T1000 (cell line): ENCODE measurements around the gene KCNQ5.

Experiments used
- DNase-seq: peaks from one replicate; lab custom pipeline; 2025; ENCODE audit warnings: mixed read lengths; lab: John Stamatoyannopoulos, UW

The KCNQ5 gene

GRCh38 chr6:72905705-72906478 is 284.0 kb downstream of the KCNQ5 start:
- no peak for DNase-seq

DNA sequence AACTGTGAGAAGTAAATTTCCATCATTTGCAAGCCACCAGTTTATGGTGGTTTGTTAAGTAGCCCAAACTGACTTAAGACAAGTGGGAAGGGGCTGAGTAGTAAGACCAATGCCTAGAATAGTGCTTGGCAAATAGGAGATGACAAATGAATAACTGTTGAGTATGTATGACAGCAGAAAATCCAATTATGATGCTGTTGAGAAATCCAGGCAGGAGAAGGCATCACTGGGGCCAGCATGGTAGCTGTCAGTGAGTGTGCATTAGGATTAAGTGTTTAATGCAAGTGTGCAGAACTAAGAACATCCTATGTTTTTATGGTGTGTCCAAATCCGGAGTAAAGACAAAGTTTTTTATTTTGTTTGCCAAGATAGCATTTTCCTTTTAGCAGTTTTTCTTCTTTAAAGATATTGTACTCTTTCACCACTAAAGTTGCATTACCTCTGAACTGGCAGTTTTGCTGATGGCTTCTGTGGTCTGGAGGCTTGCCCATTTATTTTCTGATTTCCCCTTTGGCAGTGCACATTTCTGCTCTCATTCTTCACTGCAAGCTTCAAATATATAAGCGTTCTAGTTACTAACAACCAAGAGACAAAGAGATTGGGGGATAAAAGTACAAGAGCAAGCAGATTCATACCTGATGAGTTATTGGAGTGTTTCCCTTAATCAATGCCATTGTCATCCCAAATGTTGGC is 289.7 kb downstream of the KCNQ5 start:
- DNase-seq = no peak

GRCh38 chr6:72913797-72914196 is 291.9 kb downstream of the KCNQ5 start:
- no peak for DNase-seq

- no peak for DNase-seq
Observed at GRCh38 chr6:72916298-72916697, 294.4 kb downstream of the KCNQ5 start.

DNA sequence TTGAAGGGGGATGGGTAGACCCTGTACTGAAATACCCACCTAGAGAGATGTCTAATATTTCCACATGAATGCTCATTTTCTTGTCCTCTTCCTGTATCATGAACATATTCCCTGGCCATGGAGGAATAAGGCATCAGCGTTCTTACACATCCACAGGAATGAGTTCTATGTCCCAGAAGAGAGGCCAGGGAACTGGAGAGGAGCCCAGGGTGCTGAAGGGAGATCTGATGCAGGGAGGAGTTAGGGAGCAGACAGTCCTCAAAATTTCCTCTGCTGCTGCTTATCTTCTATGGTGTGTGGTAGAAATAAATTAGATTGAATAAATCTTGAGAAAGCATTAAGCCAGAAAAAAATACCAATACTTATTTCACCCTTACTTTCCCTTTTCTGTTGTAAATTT is 295.0 kb downstream of the KCNQ5 start:
- DNase-seq = no peak

DNA sequence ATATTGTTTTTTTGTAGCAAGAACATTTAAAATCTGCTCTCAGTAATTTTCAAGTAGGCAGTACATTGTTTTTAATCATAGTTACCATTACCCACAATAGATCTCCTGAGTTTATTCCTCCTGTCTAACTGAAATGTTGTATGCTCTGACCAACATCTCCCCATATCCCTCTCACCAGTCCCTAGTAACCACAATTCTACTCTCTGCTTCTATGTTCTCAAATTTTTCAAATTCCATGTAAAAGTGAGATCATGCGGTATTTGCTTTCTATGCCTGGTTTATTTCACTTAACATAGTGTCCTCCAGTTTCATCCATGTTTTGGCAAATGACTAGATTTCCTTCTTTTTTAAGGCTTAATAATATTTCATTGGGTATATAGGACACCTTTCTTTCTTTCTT is 300.5 kb downstream of the KCNQ5 start:
- DNase-seq = no peak

GRCh38 chr6:72925136-72925535 is 303.3 kb downstream of the KCNQ5 start:
- no peak for DNase-seq

DNA sequence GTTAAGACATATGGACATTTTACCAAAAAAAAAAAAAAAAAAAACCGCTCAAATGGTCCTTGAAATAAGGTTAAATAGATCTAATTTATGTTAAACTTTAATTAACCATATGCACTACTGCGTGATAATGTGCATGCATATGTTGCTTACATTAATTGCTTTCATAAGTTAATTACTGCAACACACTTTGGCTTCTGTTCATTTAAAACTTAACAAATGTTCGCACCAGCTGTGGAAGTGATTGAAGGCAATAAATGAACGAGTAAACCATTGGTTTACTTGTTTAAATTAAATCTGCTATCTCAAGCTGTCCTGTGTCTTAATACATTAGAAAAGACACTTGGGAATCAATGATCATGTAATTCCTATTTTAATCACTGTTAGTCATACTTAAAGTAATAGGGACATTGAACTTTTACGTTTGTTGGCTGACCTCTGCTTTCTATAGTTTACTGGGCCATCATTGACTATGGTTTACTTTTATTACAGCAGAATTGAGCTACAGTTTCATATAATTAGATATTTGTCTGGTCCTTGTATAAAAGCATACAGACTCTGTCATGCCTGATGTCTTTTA is 308.8 kb downstream of the KCNQ5 start:
- no peak for DNase-seq

DNA sequence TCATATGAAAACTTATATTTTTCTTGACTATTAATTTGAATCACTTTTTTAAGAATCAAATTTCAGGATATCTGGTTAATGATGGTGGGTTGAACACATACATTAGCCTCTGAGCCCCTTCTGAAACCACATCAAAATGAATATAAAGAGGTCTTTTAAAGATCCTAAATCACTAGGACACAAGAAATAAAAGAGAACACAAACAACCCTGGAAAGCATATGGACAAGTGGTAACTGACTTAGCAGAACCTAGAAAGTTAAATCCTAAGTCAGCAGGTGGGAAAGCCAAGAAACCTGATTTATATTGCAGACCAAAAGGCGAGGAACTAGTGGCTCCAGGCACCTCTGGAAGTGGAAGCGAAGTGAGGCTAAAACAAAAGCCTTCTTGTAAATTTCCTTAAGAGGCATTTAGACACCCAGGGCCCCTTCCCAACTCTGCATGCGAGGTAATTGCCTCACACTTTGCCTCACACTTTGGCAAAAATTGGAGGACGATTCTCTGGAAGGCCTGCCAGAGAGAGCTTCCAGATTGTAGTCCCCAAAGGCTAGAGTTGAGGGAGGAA is 309.5 kb downstream of the KCNQ5 start:
- DNase-seq = no peak

- no peak for DNase-seq
Observed at GRCh38 chr6:72933233-72933632, 311.4 kb downstream of the KCNQ5 start.

GRCh38 chr6:72936766-72937559 is 315.1 kb downstream of the KCNQ5 start:
- no peak for DNase-seq

- DNase-seq = no peak
Observed at GRCh38 chr6:72938104-72938503, 316.2 kb downstream of the KCNQ5 start.

- no peak for DNase-seq
Observed at GRCh38 chr6:72939004-72939403, 317.1 kb downstream of the KCNQ5 start.

- DNase-seq = no peak
Observed at GRCh38 chr6:72940265-72940664, 318.4 kb downstream of the KCNQ5 start.

- no peak for DNase-seq
Observed at GRCh38 chr6:72941263-72941662, 319.4 kb downstream of the KCNQ5 start.

DNA sequence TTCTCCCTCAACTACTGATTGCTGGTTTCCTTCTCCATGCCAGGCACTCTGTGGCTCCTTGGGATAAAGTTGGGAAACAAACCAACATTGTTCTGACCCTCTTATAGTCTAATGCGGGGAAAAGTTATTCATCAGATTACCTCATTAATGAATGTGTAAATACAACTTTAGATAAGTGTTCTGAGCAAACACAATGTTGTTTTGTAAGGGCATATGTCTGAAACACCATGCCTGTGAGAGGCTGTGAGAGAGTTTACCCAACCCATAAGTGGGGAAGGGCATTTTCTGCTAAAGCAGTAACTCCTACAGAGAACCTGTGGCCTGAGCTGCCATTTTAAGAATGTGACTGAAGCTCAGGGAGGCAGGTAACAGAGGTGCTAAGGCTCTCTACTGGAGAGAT is 319.9 kb downstream of the KCNQ5 start:
- DNase-seq = no peak

DNA sequence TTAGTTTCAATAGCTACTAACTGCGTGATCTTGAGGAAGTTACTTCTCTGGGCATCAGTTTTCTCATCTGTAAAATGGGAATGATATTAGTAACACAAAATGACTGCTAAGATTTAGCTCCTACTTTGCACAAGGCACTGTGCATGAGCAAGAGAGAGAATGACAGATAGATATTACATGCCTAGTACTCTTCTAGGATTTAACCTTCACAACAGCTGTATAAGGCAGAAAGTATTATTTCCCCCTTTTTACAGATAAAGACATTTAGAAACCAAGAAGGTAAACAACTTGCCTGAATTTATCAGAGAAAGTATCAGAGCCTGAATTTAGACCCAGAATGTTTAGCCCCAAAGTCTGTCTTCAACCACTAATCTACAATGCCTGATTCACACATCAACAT is 321.8 kb downstream of the KCNQ5 start:
- DNase-seq = no peak

DNA sequence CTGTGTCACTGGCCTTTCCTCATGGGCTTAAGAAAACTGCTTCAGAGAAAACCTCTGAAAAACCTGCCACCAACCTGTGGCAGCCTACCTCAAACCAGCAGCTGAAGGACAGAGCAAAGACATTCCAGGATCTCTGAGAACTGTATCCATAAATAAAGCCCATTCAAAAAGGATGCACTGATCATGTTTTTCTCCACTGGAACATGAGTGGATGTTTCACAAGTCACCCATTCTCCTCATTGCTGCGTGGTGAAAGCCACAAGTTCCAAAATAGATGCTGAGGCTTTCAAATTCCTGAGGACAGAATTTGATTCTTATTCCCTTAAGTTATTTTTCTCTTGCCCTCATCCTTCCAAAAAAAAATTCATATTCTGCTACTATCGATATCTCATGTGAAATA is 322.8 kb downstream of the KCNQ5 start:
- no peak for DNase-seq

DNA sequence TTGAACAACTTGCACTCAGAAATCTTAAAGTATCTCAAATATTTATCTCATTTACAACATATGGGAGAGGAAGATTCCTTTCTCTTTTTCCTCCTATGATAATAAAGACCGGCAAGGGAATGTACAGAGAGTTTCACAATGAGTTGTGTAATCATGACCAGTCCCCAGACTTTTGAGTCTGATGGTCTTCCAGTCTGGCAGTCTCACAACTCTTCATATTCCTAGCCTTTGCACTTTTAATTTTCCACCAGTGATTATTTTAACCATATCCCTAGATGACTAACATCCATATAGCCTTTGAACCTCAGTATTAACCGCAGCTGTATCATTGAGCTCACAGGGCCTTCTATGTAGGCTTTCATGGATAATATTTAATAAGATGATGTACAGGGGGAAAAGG is 324.9 kb downstream of the KCNQ5 start:
- DNase-seq = no peak

GRCh38 chr6:72947534-72947933 is 325.7 kb downstream of the KCNQ5 start:
- DNase-seq = no peak

- no peak for DNase-seq
Observed at GRCh38 chr6:72948153-72948552, 326.3 kb downstream of the KCNQ5 start.
